ENCODE results near the gene SETD1A. TPM values are rescaled to one million over a fixed set of nuclear protein-coding genes. Genes with fewer than 3 reads are reported as not detected.

Gene SETD1A
- total and polyA plus RNA-seq, 9 of the 15 experiments (the other 6 are each of a cell fraction or from before 2014, with no cell fraction given): 0.08 to 36.0 (median 4.2) TPM

GRCh38 chr16:30941600-30942425 lies 15.7 kb upstream of the SETD1A start (continued):
- TF ChIP-seq POLR2B (IDR thresholded peaks at IDR 0.05; ENCODE audit: low read depth, partially characterized antibody): no peak
- no peak for TF ChIP-seq ZNF311 (CRISPR knock-in tag; IDR thresholded peaks at IDR 0.05)
- TF ChIP-seq SIN3A (IDR thresholded peaks at IDR 0.05; ENCODE audit: borderline replicate concordance in 2 of 2, control insufficient read depth in 1 of 2, low read depth in 2 of 2, low read length in 2 of 2): peak in 1 of 2 experiments; percentile 32; a peak in 1 of 4 replicates
- no peak for TF ChIP-seq ZNF407 (IDR thresholded peaks at IDR 0.05; ENCODE audit: low read depth)
- no peak for TF ChIP-seq SOX6 (IDR thresholded peaks at IDR 0.05)
- no peak for TF ChIP-seq ZNF347 (CRISPR knock-in tag; IDR thresholded peaks at IDR 0.05; ENCODE audit: low read depth)
- no peak for TF ChIP-seq CHD7 (IDR thresholded peaks at IDR 0.05; ENCODE audit: low read depth, low read length)
